ENCODE data around the gene NRXN3. TPM values are rescaled to one million over a fixed set of nuclear protein-coding genes. Genes with fewer than 3 reads are reported as not detected.

The NRXN3 gene
- total RNA-seq (2016; rRNA removed; fragmentation: Illumina TruSeq; extraction: Trizol), result not detected in 2 replicates
- not detected in 2 replicates for total RNA-seq (2016; cell fraction: cytosol; rRNA removed; fragmentation: Illumina TruSeq; extraction: Trizol; ENCODE audit: low read depth)
- total RNA-seq (2016; cell fraction: insoluble cytoplasmic fraction; rRNA removed; fragmentation: Illumina TruSeq; extraction: Trizol), result not detected in 2 replicates
- total RNA-seq (2016; cell fraction: membrane; rRNA removed; fragmentation: Illumina TruSeq; extraction: Trizol), result not detected in 2 replicates
- 0.09 TPM in 1 of 2 replicates, not detected in the other for total RNA-seq (2016; cell fraction: nucleus; rRNA removed; fragmentation: Illumina TruSeq; extraction: Trizol)
- 0.03 TPM in 1 of 2 replicates, not detected in the other for polyA plus RNA-seq (2011; rRNA removed)
- polyA plus RNA-seq (2011; cell fraction: cytosol; rRNA removed), result 0.01 TPM in 1 of 2 replicates, not detected in the other
- polyA plus RNA-seq (2011; cell fraction: nucleus; rRNA removed), result 0.02 TPM in 1 of 2 replicates, not detected in the other
- polyA plus RNA-seq (2012), result not detected in 2 replicates
- not detected in 2 replicates for polyA plus RNA-seq (2016; cell fraction: cytosol; fragmentation: Illumina TruSeq; extraction: Trizol; ENCODE audit: low read depth)
- not detected in 2 replicates for polyA plus RNA-seq (2016; cell fraction: insoluble cytoplasmic fraction; fragmentation: Illumina TruSeq; extraction: Trizol; ENCODE audit: low read depth)
- polyA plus RNA-seq (2016; cell fraction: membrane; fragmentation: Illumina TruSeq; extraction: Trizol; ENCODE audit: low read depth), result not detected in 2 replicates
- not detected in 2 replicates for polyA plus RNA-seq (2016; cell fraction: nucleus; fragmentation: Illumina TruSeq; extraction: Trizol; ENCODE audit: insufficient read depth, low read depth)
- 0.10 TPM in 1 of 2 replicates, not detected in the other for polyA minus RNA-seq (2011; rRNA and poly(A)+ RNA removed; ENCODE audit: low replicate concordance)
- polyA minus RNA-seq (2011; cell fraction: cytosol; rRNA and poly(A)+ RNA removed), result not detected in 2 replicates
- polyA minus RNA-seq (2011; cell fraction: nucleus; rRNA and poly(A)+ RNA removed), result not detected in 2 replicates
- Bru-seq, nascent RNA, result percentile 3 among the genes with signal in this experiment
- BruChase-seq, experiment 1, labeled RNA remaining after a 6-hour chase, result percentile 2 among the genes with signal in this experiment
- BruChase-seq, experiment 2, labeled RNA remaining after a 2-hour chase, result percentile 3 among the genes with signal in this experiment
- long read RNA-seq, experiment 1, result 0 reads
- long read RNA-seq, experiment 2, result 0 reads

DNA sequence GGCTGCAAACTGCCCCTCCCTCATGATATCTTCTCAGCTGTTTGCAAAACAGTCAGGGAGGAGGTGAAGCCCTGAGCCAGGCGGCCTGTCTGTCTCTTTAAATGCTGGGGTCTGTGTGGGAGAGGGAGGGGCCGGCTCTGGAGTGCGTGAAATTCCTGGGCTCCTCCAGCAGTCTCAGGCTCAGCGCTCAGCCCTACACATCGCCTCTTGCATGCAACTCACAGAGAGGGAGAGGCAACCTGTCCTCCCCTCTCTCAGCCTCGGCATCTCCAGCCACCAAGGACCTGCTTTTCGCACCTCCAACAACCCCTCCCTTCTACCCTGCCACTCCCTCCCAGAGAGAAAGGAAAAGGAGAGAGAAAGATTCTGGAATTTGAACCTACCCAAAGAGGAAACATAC lies at the start of gene NRXN3:
Gene NRXN3, plus strand, starts transcription at position 171 of the 400 bp plus-strand sequence. CDS start 72,721 bp downstream, outside the sequence.
- Histone ChIP-seq H3K4me1 (ENCODE audit: insufficient read depth, low read length) (peaks cover 5% of the 10 kb centered on the region; the same call in 1 of the 2 replicates), H3K27ac (ENCODE audit: extremely low read length, insufficient read depth, low read length) (no peak within 1 kb of the TSS), H3K4me3 (replicated peaks in 1 of 3; ENCODE audit: insufficient read depth in 1 of 3, low read depth in 2 of 3, low read length in 3 of 3) (no peak within 1 kb of the TSS), H2AFZ (ENCODE audit: low read length) (no peak within 1 kb of the TSS), H3K4me2 (ENCODE audit: low read depth, low read length) (no peak within 1 kb of the TSS), H3K27me3 (ENCODE audit: control insufficient read depth in 1 of 2, insufficient read depth in 2 of 2, low read length in 2 of 2) (peaks cover 0 to 12% of the 10 kb centered on the region in 2 experiments; a peak in 3 of 5 replicates), H3K9me3 (ENCODE audit: low read length) (no peaks in the 10 kb centered on the region), H3K9ac (ENCODE audit: insufficient read depth, low read depth, low read length) (no peak within 1 kb of the TSS), H4K20me1 (ENCODE audit: insufficient read depth, low read length) (no peaks in the 10 kb centered on the region), H3K79me2 (ENCODE audit: insufficient read depth, low read length) (no peaks in the 10 kb centered on the region), H3K36me3 (replicated peaks in 1 of 2; ENCODE audit: control insufficient read depth in 1 of 2, insufficient read depth in 2 of 2, low read length in 2 of 2) (no peaks in the 10 kb centered on the region)
- FAIRE-seq, result no peak
- no TSS peak for BruUV-seq (replicated peaks)
- intact Hi-C loops (cut with micrococcal nuclease; ENCODE audit: unreplicated experiment), result no loop called here
- ATAC-seq, result peak; percentile 84
- DNase-seq (ENCODE audit: low spot score), result no peak
- WGBS (ENCODE audit: low lambda C conversion rate), result 4% methylated on average over 5 of the region's 7 CpGs
- CTCF ChIA-PET (ENCODE audit: low intra/inter-chr PET ratio, low total read pairs), result no interaction called here
- TF ChIP-seq, protein P1, sequence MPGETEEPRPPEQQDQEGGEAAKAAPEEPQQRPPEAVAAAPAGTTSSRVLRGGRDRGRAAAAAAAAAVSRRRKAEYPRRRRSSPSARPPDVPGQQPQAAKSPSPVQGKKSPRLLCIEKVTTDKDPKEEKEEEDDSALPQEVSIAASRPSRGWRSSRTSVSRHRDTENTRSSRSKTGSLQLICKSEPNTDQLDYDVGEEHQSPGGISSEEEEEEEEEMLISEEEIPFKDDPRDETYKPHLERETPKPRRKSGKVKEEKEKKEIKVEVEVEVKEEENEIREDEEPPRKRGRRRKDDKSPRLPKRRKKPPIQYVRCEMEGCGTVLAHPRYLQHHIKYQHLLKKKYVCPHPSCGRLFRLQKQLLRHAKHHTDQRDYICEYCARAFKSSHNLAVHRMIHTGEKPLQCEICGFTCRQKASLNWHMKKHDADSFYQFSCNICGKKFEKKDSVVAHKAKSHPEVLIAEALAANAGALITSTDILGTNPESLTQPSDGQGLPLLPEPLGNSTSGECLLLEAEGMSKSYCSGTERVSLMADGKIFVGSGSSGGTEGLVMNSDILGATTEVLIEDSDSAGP (CRISPR knock-in tag; IDR thresholded peaks at IDR 0.05; ENCODE audit: borderline replicate concordance), result peak; percentile 80
- TF ChIP-seq, protein P2, sequence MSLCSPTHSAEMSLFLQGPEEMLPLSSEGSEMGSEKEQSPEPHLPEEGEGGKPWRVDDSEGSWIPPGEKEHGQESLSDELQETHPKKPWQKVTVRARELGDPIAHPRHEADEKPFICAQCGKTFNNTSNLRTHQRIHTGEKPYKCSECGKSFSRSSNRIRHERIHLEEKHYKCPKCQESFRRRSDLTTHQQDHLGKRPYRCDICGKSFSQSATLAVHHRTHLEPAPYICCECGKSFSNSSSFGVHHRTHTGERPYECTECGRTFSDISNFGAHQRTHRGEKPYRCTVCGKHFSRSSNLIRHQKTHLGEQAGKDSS (CRISPR knock-in tag; IDR thresholded peaks at IDR 0.05; ENCODE audit: borderline replicate concordance, low read depth), result no peak
- in situ Hi-C loops (cut with HindIII; ENCODE audit: extremely low pct_ligation_motif_present, low pct_unique_long_range_greater_than_20kb), result loop anchor here (25.0 kb wide), 1 partner anchor 667 kb away; no protein-coding TSS in a partner anchor
- POLR2A ChIA-PET, result no interaction called here

Measured in HepG2 (cell line).